ENCODE measurements around the gene WSCD1.

DNA sequence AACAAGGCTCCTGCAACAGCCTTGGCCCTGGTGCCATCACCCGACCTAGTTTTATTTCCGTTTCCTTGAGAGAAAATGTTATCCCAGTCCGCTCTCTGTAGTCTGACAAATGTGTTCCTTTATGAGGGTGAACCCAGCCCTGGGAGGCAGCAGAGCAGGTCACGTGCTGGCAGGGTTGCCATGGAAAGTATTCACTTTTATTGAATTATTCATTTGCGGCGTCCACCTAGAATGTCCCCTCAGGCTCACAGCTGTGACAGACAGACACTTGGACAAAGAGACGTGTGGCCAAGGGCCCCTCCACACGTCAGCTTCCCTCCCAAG is 90.0 kb downstream of the WSCD1 start:
- TF ChIP-seq, protein P1, sequence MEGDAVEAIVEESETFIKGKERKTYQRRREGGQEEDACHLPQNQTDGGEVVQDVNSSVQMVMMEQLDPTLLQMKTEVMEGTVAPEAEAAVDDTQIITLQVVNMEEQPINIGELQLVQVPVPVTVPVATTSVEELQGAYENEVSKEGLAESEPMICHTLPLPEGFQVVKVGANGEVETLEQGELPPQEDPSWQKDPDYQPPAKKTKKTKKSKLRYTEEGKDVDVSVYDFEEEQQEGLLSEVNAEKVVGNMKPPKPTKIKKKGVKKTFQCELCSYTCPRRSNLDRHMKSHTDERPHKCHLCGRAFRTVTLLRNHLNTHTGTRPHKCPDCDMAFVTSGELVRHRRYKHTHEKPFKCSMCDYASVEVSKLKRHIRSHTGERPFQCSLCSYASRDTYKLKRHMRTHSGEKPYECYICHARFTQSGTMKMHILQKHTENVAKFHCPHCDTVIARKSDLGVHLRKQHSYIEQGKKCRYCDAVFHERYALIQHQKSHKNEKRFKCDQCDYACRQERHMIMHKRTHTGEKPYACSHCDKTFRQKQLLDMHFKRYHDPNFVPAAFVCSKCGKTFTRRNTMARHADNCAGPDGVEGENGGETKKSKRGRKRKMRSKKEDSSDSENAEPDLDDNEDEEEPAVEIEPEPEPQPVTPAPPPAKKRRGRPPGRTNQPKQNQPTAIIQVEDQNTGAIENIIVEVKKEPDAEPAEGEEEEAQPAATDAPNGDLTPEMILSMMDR (IDR thresholded peaks at IDR 0.05), result no peak
- TF ChIP-seq EP300 (IDR thresholded peaks at IDR 0.05), result no peak
